ENCODE results near the gene FAM184B. TPM values are rescaled to one million over a fixed set of nuclear protein-coding genes. Genes with fewer than 3 reads are reported as not detected.

FAM184B gene
- total and polyA plus RNA-seq, 2 of the 4 experiments (the other 2 are of a cell fraction) = 0.07 to 0.18 TPM

- Histone ChIP-seq H3K23ac (ENCODE audit: low read depth, low read length) (no peak overlapping the region), H3K4me2 (ENCODE audit: low read depth, low read length) (no peak overlapping the region), H3K9me1 (ENCODE audit: insufficient read depth, low read length) (no peaks in the 10 kb centered on the region), H3K36me3 (ENCODE audit: control insufficient read depth, insufficient read depth, low read length) (no peaks in the 10 kb centered on the region), H3K27me3 (ENCODE audit: control insufficient read depth, insufficient read depth, low read length) (no peaks in the 10 kb centered on the region), H3K56ac (ENCODE audit: extremely low read depth, insufficient read depth, low read length) (no peak overlapping the region), H3K9ac (ENCODE audit: low read depth, low read length) (no peak overlapping the region), H3K18ac (ENCODE audit: low read depth, low read length) (no peak overlapping the region), H2BK15ac (ENCODE audit: low read depth, low read length) (no peak overlapping the region), H3K79me1 (ENCODE audit: low read depth in 1 of 2, low read length in 2 of 2) (no peaks in the 10 kb centered on the region), H3K4me1 (ENCODE audit: control insufficient read depth, insufficient read depth, low read length) (no peaks in the 10 kb centered on the region), H2AK5ac (ENCODE audit: low read depth, low read length) (no peak overlapping the region), H4K8ac (ENCODE audit: low read depth in 2 of 2, low read length in 2 of 2) (no peak overlapping the region), H4K20me1 (ENCODE audit: insufficient read depth, low read length) (no peaks in the 10 kb centered on the region), H3K4ac (ENCODE audit: low read depth, low read length) (no peak overlapping the region), H4K5ac (ENCODE audit: low read depth, low read length) (no peak overlapping the region), H2BK20ac (ENCODE audit: low read depth, low read length) (no peak overlapping the region), H2BK120ac (ENCODE audit: low read depth, low read length) (no peak overlapping the region), H2AK9ac (replicated peaks; ENCODE audit: low read depth, low read length, poor library complexity) (no peak overlapping the region), H2AFZ (replicated peaks; ENCODE audit: low read length, poor library complexity) (no peak overlapping the region), H2BK5ac (ENCODE audit: low read depth, low read length, poor library complexity, severe bottlenecking) (no peak overlapping the region), H3K14ac (replicated peaks; ENCODE audit: low read depth, low read length) (no peak overlapping the region), H3K4me3 (ENCODE audit: insufficient read depth, low read depth, low read length) (no peak overlapping the region), H3K27ac (ENCODE audit: insufficient read depth, low read length) (no peak overlapping the region), H4K91ac (ENCODE audit: insufficient read depth, low read depth, low read length) (no peak overlapping the region), H3K9me3 (ENCODE audit: control insufficient read depth, insufficient read depth, low read length) (no peaks in the 10 kb centered on the region)
- WGBS, 2 experiments (ENCODE audit: extremely low coverage in 2 of 2, insufficient read length in 1 of 2) = 100% methylated on average over 1 of the region's 11 CpGs; no CpG with 5 or more reads in 1 of the 2 experiments
- dilution Hi-C loops (cut with HindIII; ENCODE audit: low sequenced_read_pairs, unreplicated experiment) = no loop called here
- DNase-seq = no peak
- intact Hi-C loops (cut with micrococcal nuclease) = no loop called here
- POLR2A ChIA-PET (ENCODE audit: unreplicated experiment) = no interaction called here
- no TSS peak for BruUV-seq (replicated peaks)
- in situ Hi-C loops (cut with MboI; ENCODE audit: low sequenced_read_pairs) = no loop called here
- TF ChIP-seq NFE2L2 (IDR thresholded peaks at IDR 0.05; ENCODE audit: low read depth, low read length) (no peak), RFX5 (IDR thresholded peaks at IDR 0.05; ENCODE audit: low read depth, low read length) (no peak), RAD21 (IDR thresholded peaks at IDR 0.05; ENCODE audit: low read length) (no peak), ELK1 (IDR thresholded peaks at IDR 0.05; ENCODE audit: borderline replicate concordance, low read depth, low read length) (no peak), MXI1 (IDR thresholded peaks at IDR 0.05; ENCODE audit: borderline replicate concordance, low read depth, low read length) (no peak)
- TF ChIP-seq, protein P1, sequence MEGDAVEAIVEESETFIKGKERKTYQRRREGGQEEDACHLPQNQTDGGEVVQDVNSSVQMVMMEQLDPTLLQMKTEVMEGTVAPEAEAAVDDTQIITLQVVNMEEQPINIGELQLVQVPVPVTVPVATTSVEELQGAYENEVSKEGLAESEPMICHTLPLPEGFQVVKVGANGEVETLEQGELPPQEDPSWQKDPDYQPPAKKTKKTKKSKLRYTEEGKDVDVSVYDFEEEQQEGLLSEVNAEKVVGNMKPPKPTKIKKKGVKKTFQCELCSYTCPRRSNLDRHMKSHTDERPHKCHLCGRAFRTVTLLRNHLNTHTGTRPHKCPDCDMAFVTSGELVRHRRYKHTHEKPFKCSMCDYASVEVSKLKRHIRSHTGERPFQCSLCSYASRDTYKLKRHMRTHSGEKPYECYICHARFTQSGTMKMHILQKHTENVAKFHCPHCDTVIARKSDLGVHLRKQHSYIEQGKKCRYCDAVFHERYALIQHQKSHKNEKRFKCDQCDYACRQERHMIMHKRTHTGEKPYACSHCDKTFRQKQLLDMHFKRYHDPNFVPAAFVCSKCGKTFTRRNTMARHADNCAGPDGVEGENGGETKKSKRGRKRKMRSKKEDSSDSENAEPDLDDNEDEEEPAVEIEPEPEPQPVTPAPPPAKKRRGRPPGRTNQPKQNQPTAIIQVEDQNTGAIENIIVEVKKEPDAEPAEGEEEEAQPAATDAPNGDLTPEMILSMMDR (conservative IDR thresholded peaks at IDR 0.05; ENCODE audit: low read depth, low read length) = no peak
- CTCF ChIA-PET = interaction anchor here (0.6 kb wide), 1 partner anchor 30 kb away, joined by 5 read pairs; no protein-coding TSS in a partner anchor
- no peak for ATAC-seq (ENCODE audit: low read depth)
These were observed 15.7 kb downstream of the FAM184B start for GRCh38 chr4:17765514-17766286.
